ENCODE results near the gene RCAN2.

The RCAN2 gene

GRCh38 chr6:46505693-46506512 lies 14.7 kb upstream of the RCAN2 start:
- no peak for TF ChIP-seq REST (IDR thresholded peaks at IDR 0.05; ENCODE audit: insufficient read depth in 1 of 2, low read depth in 2 of 2, low read length in 2 of 2)
- TF ChIP-seq POLR2AphosphoS5 (IDR thresholded peaks at IDR 0.05; ENCODE audit: low read depth, low read length), result no peak
- no peak for TF ChIP-seq SIN3A (IDR thresholded peaks at IDR 0.05; ENCODE audit: borderline replicate concordance, insufficient read depth, low read length)
- TF ChIP-seq TAF1 (IDR thresholded peaks at IDR 0.05; ENCODE audit: borderline replicate concordance, insufficient read depth, low read length), result no peak
- TF ChIP-seq FOXP2 (optimal IDR thresholded peaks at IDR 0.05; ENCODE audit: borderline replicate concordance, extremely low read depth, extremely low read length, insufficient read depth), result no peak

GRCh38 chr6:46504242-46504641 lies 13.0 kb upstream of the RCAN2 start:
- TF ChIP-seq TAF1 (IDR thresholded peaks at IDR 0.05; ENCODE audit: borderline replicate concordance, insufficient read depth, low read length) (no peak), REST (IDR thresholded peaks at IDR 0.05; ENCODE audit: insufficient read depth in 1 of 2, low read depth in 2 of 2, low read length in 2 of 2) (no peak), POLR2AphosphoS5 (IDR thresholded peaks at IDR 0.05; ENCODE audit: low read depth, low read length) (no peak), SIN3A (IDR thresholded peaks at IDR 0.05; ENCODE audit: borderline replicate concordance, insufficient read depth, low read length) (no peak), FOXP2 (optimal IDR thresholded peaks at IDR 0.05; ENCODE audit: borderline replicate concordance, extremely low read depth, extremely low read length, insufficient read depth) (no peak)

GRCh38 chr6:46502486-46503119 lies 11.4 kb upstream of the RCAN2 start:
- TF ChIP-seq POLR2AphosphoS5 (IDR thresholded peaks at IDR 0.05; ENCODE audit: low read depth, low read length) (no peak), TAF1 (IDR thresholded peaks at IDR 0.05; ENCODE audit: borderline replicate concordance, insufficient read depth, low read length) (no peak), REST (IDR thresholded peaks at IDR 0.05; ENCODE audit: insufficient read depth in 1 of 2, low read depth in 2 of 2, low read length in 2 of 2) (no peak), SIN3A (IDR thresholded peaks at IDR 0.05; ENCODE audit: borderline replicate concordance, insufficient read depth, low read length) (no peak), FOXP2 (optimal IDR thresholded peaks at IDR 0.05; ENCODE audit: borderline replicate concordance, extremely low read depth, extremely low read length, insufficient read depth) (no peak)

GRCh38 chr6:46501136-46502089 lies 10.2 kb upstream of the RCAN2 start:
- TF ChIP-seq POLR2AphosphoS5 (IDR thresholded peaks at IDR 0.05; ENCODE audit: low read depth, low read length) (no peak), FOXP2 (optimal IDR thresholded peaks at IDR 0.05; ENCODE audit: borderline replicate concordance, extremely low read depth, extremely low read length, insufficient read depth) (no peak), SIN3A (IDR thresholded peaks at IDR 0.05; ENCODE audit: borderline replicate concordance, insufficient read depth, low read length) (no peak), TAF1 (IDR thresholded peaks at IDR 0.05; ENCODE audit: borderline replicate concordance, insufficient read depth, low read length) (no peak), REST (IDR thresholded peaks at IDR 0.05; ENCODE audit: insufficient read depth in 1 of 2, low read depth in 2 of 2, low read length in 2 of 2) (no peak)

All from PFSK-1 (cell line).